Measurements from ENCODE around the gene PLEKHA7.

GRCh38 chr11:16773981-16774935 lies 240.0 kb downstream of the PLEKHA7 start:
- TF ChIP-seq, protein P1, sequence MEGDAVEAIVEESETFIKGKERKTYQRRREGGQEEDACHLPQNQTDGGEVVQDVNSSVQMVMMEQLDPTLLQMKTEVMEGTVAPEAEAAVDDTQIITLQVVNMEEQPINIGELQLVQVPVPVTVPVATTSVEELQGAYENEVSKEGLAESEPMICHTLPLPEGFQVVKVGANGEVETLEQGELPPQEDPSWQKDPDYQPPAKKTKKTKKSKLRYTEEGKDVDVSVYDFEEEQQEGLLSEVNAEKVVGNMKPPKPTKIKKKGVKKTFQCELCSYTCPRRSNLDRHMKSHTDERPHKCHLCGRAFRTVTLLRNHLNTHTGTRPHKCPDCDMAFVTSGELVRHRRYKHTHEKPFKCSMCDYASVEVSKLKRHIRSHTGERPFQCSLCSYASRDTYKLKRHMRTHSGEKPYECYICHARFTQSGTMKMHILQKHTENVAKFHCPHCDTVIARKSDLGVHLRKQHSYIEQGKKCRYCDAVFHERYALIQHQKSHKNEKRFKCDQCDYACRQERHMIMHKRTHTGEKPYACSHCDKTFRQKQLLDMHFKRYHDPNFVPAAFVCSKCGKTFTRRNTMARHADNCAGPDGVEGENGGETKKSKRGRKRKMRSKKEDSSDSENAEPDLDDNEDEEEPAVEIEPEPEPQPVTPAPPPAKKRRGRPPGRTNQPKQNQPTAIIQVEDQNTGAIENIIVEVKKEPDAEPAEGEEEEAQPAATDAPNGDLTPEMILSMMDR (conservative IDR thresholded peaks at IDR 0.05; ENCODE audit: low read depth, low read length), result no peak
- TF ChIP-seq EZH2 (IDR thresholded peaks at IDR 0.05; ENCODE audit: borderline replicate concordance, low read depth, low read length, poor library complexity, severe bottlenecking), result no peak
